K562 (cell line): ENCODE data around the gene GSTM5. TPM values are rescaled to one million over a fixed set of nuclear protein-coding genes. Genes with fewer than 3 reads are reported as not detected.

Experiments
- ATAC-seq: fragments of 200-7000 bp; cut with Tn5 transposase; 3 replicates; pipeline ENCODE4 v1.9.1; 2020; ENCODE audit warnings: moderate library complexity
- BruUV-seq: library from RNA; stranded (reverse); fragments of 400-500 nt; replicated peaks from 2 replicates; lab custom pipeline; 2021; lab: Mats Ljungman, UMichigan
- CTCF ChIA-PET: fragments of 300-600 bp; formaldehyde crosslinking; extraction: SDS; loops from one replicate; lab custom pipeline; 2021; ENCODE audit warnings: low intra/inter-chr PET ratio; lab: Yijun Ruan, JAX
- POLR2A ChIA-PET: fragments of 300-600, 350-650 bp; sonication (Branson Sonifier 250); formaldehyde crosslinking; extraction: SDS; loops from one replicate; lab custom pipeline; 2021; ENCODE audit warnings: antibody characterized with exemption, inconsistent platforms; lab: Yijun Ruan, JAX
- DNase-seq, 4 experiments: peaks; one replicate each; pipeline versions ENCODE4 v3.0.0 to v3.0.0-alpha.2; 2011 to 2018; ENCODE audit warnings: low spot score in 3 of 4, mixed read lengths in 3 of 4; ENCODE audit errors: extremely low read depth in 1 of 4
- FAIRE-seq: peaks from 2 replicates; lab custom pipeline; 2011; peaks lifted over from hg19 to GRCh38; lab: Jason Lieb, UNC
- H2AFZ ChIP-seq: 2 replicates; pipeline ENCODE4 v1.6.0; 2011; ENCODE audit warnings: low read depth, low read length, control low read depth, inconsistent platforms
- H3K27ac ChIP-seq: fragments of 200-600 bp; 3 replicates; pipeline ENCODE4 v1.8.0; 2011; ENCODE audit warnings: low read depth, mild to moderate bottlenecking, control low read depth, inconsistent platforms, low read length, moderate library complexity, mixed read lengths; ENCODE audit errors: extremely low read depth
- H3K27me3 ChIP-seq, 2 experiments: fragments of 300-600 bp in 1 of 2; 2 replicates in 1 of 2; 3 replicates in 1 of 2; pipeline versions ENCODE4 v1.6.0 to v1.8.0; 2011; ENCODE audit warnings: inconsistent platforms in 2 of 2, low read length in 2 of 2, mild to moderate bottlenecking in 1 of 2, mixed read lengths in 1 of 2, moderate library complexity in 1 of 2; ENCODE audit not compliant: control insufficient read depth in 2 of 2, insufficient read depth in 2 of 2
- H3K36me3 ChIP-seq: fragments of 300-600 bp; 3 replicates; pipeline ENCODE4 v1.8.0; 2011; ENCODE audit warnings: mild to moderate bottlenecking, low read length, inconsistent platforms; ENCODE audit not compliant: control insufficient read depth, insufficient read depth
- H3K4me1 ChIP-seq, 2 experiments: fragments of 200-600 bp in 1 of 2; replicated peaks in 1 of 2; 2 replicates in 1 of 2; 3 replicates in 1 of 2; pipeline versions ENCODE4 v1.5.1 to v1.8.0; 2011; ENCODE audit warnings: inconsistent platforms in 2 of 2, low read length in 2 of 2, mild to moderate bottlenecking in 1 of 2, mixed read lengths in 1 of 2, moderate library complexity in 1 of 2; ENCODE audit not compliant: control insufficient read depth in 2 of 2, insufficient read depth in 2 of 2
- H3K4me2 ChIP-seq: 2 replicates; pipeline ENCODE4 v1.6.1; 2011; ENCODE audit warnings: low read length, control low read depth, inconsistent platforms, mixed read lengths; ENCODE audit not compliant: insufficient read depth
- H3K4me3 ChIP-seq: fragments of 200-600 bp; sonication (generic), shearing (Covaris generic); 2 replicates; pipeline ENCODE4 v1.5.1; 2016; ENCODE audit warnings: control low read depth, inconsistent platforms
- H3K79me2 ChIP-seq: fragments of 200-600 bp; 3 replicates; pipeline ENCODE4 v1.8.0; 2011; ENCODE audit warnings: low read length, inconsistent platforms; ENCODE audit not compliant: control insufficient read depth, insufficient read depth
- H3K9ac ChIP-seq, 2 experiments: 2 replicates each; pipeline versions ENCODE4 v1.6.0 to v1.6.1; 2011; ENCODE audit warnings: low read depth in 2 of 2, low read length in 2 of 2, control low read depth in 1 of 2, inconsistent platforms in 1 of 2, mild to moderate bottlenecking in 1 of 2, mixed read lengths in 1 of 2; ENCODE audit not compliant: insufficient read depth in 1 of 2
- H3K9me1 ChIP-seq: one replicate; pipeline ENCODE4 v1.6.0; 2011; ENCODE audit warnings: inconsistent platforms, mild to moderate bottlenecking, low read length, moderate library complexity; ENCODE audit not compliant: control insufficient read depth, insufficient read depth
- H3K9me3 ChIP-seq: replicated peaks from 2 replicates; pipeline ENCODE4 v1.5.1; 2011; ENCODE audit warnings: low read depth, low read length, inconsistent platforms; ENCODE audit not compliant: control insufficient read depth, insufficient read depth
- H4K20me1 ChIP-seq: replicated peaks from 2 replicates; pipeline ENCODE4 v1.6.1; 2011; ENCODE audit warnings: low read length, inconsistent platforms, mixed read lengths; ENCODE audit not compliant: control insufficient read depth, insufficient read depth
- ATF1 ChIP-seq, 2 experiments: fragments of 450-650 bp in 1 of 2; IDR thresholded peaks; 2 replicates each; pipeline ENCODE4 v1.6.1; 2016; ENCODE audit warnings: missing compliant biosample characterization in 1 of 2, missing genetic modification characterization in 1 of 2
- BMI1 ChIP-seq: fragments of 150-350 bp; IDR thresholded peaks from 2 replicates; pipeline ENCODE4 v1.6.1; 2014; ENCODE audit warnings: low read length
- HMGN3 ChIP-seq: IDR thresholded peaks from 2 replicates; pipeline ENCODE4 v1.6.1; 2011; ENCODE audit warnings: borderline replicate concordance, low read depth, mild to moderate bottlenecking, mixed read lengths, low read length; ENCODE audit not compliant: insufficient read length; ENCODE audit errors: extremely low read depth
- HNRNPL ChIP-seq: fragments of 200-400 bp; formaldehyde crosslinking; IDR thresholded peaks from 2 replicates; pipeline ENCODE4 v1.6.1; 2017; ENCODE audit warnings: low read depth, mild to moderate bottlenecking, low read length
- ID3 ChIP-seq, 2 experiments: fragments of 250-450 bp in 1 of 2; fragments of 450-650 bp in 1 of 2; sonication (Bioruptor Pico) in 1 of 2; IDR thresholded peaks; 2 replicates each; pipeline versions ENCODE4 v1.6.1 to v1.8.0; 2016 to 2021; ENCODE audit warnings: mild to moderate bottlenecking in 2 of 2, moderate library complexity in 2 of 2, missing compliant biosample characterization in 1 of 2, missing genetic modification characterization in 1 of 2
- IRF1 ChIP-seq: sonication (generic); formaldehyde crosslinking; IDR thresholded peaks from 2 replicates; pipeline ENCODE4 v1.8.0; 2022; ENCODE audit warnings: missing genetic modification reagents, mild to moderate bottlenecking, borderline replicate concordance
- MXD1 ChIP-seq: fragments of 250-450 bp; sonication (Bioruptor Pico); IDR thresholded peaks from 2 replicates; pipeline ENCODE4 v1.8.0; 2021; ENCODE audit warnings: borderline replicate concordance, mild to moderate bottlenecking, moderate library complexity; ENCODE audit not compliant: poor library complexity, severe bottlenecking
- SAFB ChIP-seq: fragments of 200-400 bp; formaldehyde crosslinking; IDR thresholded peaks from 2 replicates; pipeline ENCODE4 v1.6.1; 2017; ENCODE audit warnings: low read depth, low read length, borderline replicate concordance
- SNRNP70 ChIP-seq: fragments of 200-400 bp; formaldehyde crosslinking; optimal IDR thresholded peaks from 2 replicates; pipeline ENCODE3; 2017; ENCODE audit warnings: low read depth, low read length
- SPI1 ChIP-seq: IDR thresholded peaks from 2 replicates; pipeline ENCODE4 v1.6.1; 2011; ENCODE audit warnings: low read depth, low read length, control low read depth, borderline replicate concordance
- ZBTB7A ChIP-seq: IDR thresholded peaks from 2 replicates; pipeline ENCODE4 v1.6.1; 2011; ENCODE audit warnings: low read depth, mild to moderate bottlenecking, low read length, moderate library complexity, borderline replicate concordance; ENCODE audit not compliant: control insufficient read depth
- ZHX1 ChIP-seq: fragments of 150-350 bp; conservative IDR thresholded peaks from 2 replicates; pipeline ENCODE4 v1.6.1; 2014; ENCODE audit warnings: low read length
- ZNF324 ChIP-seq: fragments of 250-450 bp; sonication (Bioruptor Pico); IDR thresholded peaks from 2 replicates; pipeline ENCODE4 v1.4.0; 2020; ENCODE audit warnings: mild to moderate bottlenecking
- ZNF436 ChIP-seq: fragments of 250-450, 450-650 bp; sonication (Bioruptor Pico); formaldehyde crosslinking; IDR thresholded peaks from 2 replicates; pipeline ENCODE4 v1.7.0; 2020; ENCODE audit warnings: mild to moderate bottlenecking
- ZNF444 ChIP-seq: fragments of 250-450 bp; sonication (Bioruptor Pico); IDR thresholded peaks from 2 replicates; pipeline ENCODE4 v1.4.0; 2020; ENCODE audit warnings: mild to moderate bottlenecking, moderate library complexity
- ZNF583 ChIP-seq: fragments of 250-450 bp; sonication (Bioruptor Pico); IDR thresholded peaks from 2 replicates; pipeline ENCODE4 v1.4.0; 2020
- ZNF77 ChIP-seq: fragments of 250-450 bp; sonication (Bioruptor Pico); IDR thresholded peaks from 2 replicates; pipeline ENCODE4 v1.5.0; 2020
- WGBS: fragments of 100-300 bp; shearing (Covaris generic); methylation state at CpG from one replicate; pipeline ENCODE4 v1.1.6; 2016; ENCODE audit warnings: low coverage, mixed read lengths; ENCODE audit not compliant: insufficient coverage; ENCODE audit errors: missing lambda C conversion rate; 5-methylcytosine and 5-hydroxymethylcytosine counted together
- in situ Hi-C: fragments of 300-500 bp; cut with MboI; formaldehyde crosslinking; loops from 4 replicates; pipeline ENCODE4 v1.15.0; 2018; ENCODE audit warnings: inconsistent platforms, mixed read lengths
- intact Hi-C: fragments of 100-400 bp; cut with micrococcal nuclease; formaldehyde crosslinking; loops from 2 replicates; pipeline ENCODE4 v1.14.2; 2022
- polyA plus RNA-seq, 8 experiments: library from polyadenylated mRNA; depleted of rRNA in 4 of 8; stranded (reverse) in 5 of 8; unstranded in 3 of 8; fragments of >200 nt; fragmentation: Nextera tagmentation in 2 of 8; fragmentation: Illumina TruSeq in 1 of 8; extraction: Ambion mirVana in 2 of 8; extraction: Trizol in 1 of 8; gene quantifications; 2 replicates each; pipeline versions ENCODE4 v1.2.1 to v1.2.3, GENCODE V29; 2011 to 2014; ENCODE audit warnings: inconsistent platforms in 1 of 8, missing spikeins in 1 of 8
- total RNA-seq, 7 experiments: library from RNA; depleted of rRNA in 6 of 7; stranded (reverse); fragments of >200 nt in 6 of 7; fragmentation: Illumina TruSeq in 2 of 7; extraction: Trizol in 2 of 7; gene quantifications; 2 replicates each; pipeline versions ENCODE4 v1.2.1 to v1.2.3, GENCODE V29; 2011 to 2021; ENCODE audit warnings: low replicate concordance in 1 of 7

GSTM5 gene
- total and polyA plus RNA-seq, 9 of the 15 experiments (the other 6 are each of a cell fraction or from before 2014, with no cell fraction given), result not detected

GRCh38 chr1:109687641-109688499 is 24.2 kb upstream of the GSTM5 start, which contains the start of gene GSTM1:
Gene GSTM1 (plus strand): TSS chr1:109687817. CDS start chr1:109687874, 57 bp downstream.
- DNase-seq (no peak), ATAC-seq (no peak), FAIRE-seq (no peak)
- H3K4me3 ChIP-seq, result no peak within 1 kb of the TSS
- ChIA-PET POLR2A (no interaction called here), CTCF (no interaction called here)
- BruUV-seq, result no TSS peak
- H3K36me3 ChIP-seq, result no peaks in the 10 kb centered on the region
- in situ Hi-C loops (no loop called here), intact Hi-C loops (no loop called here)
- no peak within 1 kb of the TSS for H3K27ac ChIP-seq
- no peaks in the 10 kb centered on the region for H3K79me2 ChIP-seq
- no peaks in the 10 kb centered on the region for H3K9me3 ChIP-seq
- no peaks in the 10 kb centered on the region for H3K9me1 ChIP-seq
- H3K9ac ChIP-seq, result no peak within 1 kb of the TSS
- no peak within 1 kb of the TSS for H3K4me2 ChIP-seq
- no CpG with 5 or more reads among the region's 46 CpGs for WGBS
- H2AFZ ChIP-seq, result no peak within 1 kb of the TSS
- no peaks in the 10 kb centered on the region for H4K20me1 ChIP-seq
- no peaks in the 10 kb centered on the region for H3K27me3 ChIP-seq
- H3K4me1 ChIP-seq, result no peaks in the 10 kb centered on the region
- no peak for TF ChIP-seq SPI1
- TF ChIP-seq ATF1 (CRISPR knock-in tag; IDR thresholded peaks at IDR 0.05), result no peak
- TF ChIP-seq ATF1 (tag; IDR thresholded peaks at IDR 0.05), result no peak
- TF ChIP-seq HMGN3, result no peak
- no peak for TF ChIP-seq ZNF583
- TF ChIP-seq ZNF324 (CRISPR knock-in tag), result no peak
- TF ChIP-seq ID3 (CRISPR knock-in tag; IDR thresholded peaks at IDR 0.05), result no peak
- TF ChIP-seq ID3 (tag; IDR thresholded peaks at IDR 0.05), result no peak
- no peak for TF ChIP-seq IRF1 (CRISPR knock-in tag)
- no peak for TF ChIP-seq HNRNPL
- no peak for TF ChIP-seq ZBTB7A
- no peak for TF ChIP-seq SAFB
- TF ChIP-seq MXD1 (CRISPR knock-in tag), result no peak
- no peak for TF ChIP-seq SNRNP70
- no peak for TF ChIP-seq ZHX1
- no peak for TF ChIP-seq ZNF436 (CRISPR knock-in tag)
- TF ChIP-seq BMI1, result no peak
- no peak for TF ChIP-seq ZNF444
- no peak for TF ChIP-seq ZNF77 (CRISPR knock-in tag)
